Measurements from ENCODE around the gene SCN2B. TPM values are rescaled to one million over a fixed set of nuclear protein-coding genes. Genes with fewer than 3 reads are reported as not detected.

Gene SCN2B
- total RNA-seq, 2 donors from 2014 or later, result 0.07 TPM; not detected in 1

DNA sequence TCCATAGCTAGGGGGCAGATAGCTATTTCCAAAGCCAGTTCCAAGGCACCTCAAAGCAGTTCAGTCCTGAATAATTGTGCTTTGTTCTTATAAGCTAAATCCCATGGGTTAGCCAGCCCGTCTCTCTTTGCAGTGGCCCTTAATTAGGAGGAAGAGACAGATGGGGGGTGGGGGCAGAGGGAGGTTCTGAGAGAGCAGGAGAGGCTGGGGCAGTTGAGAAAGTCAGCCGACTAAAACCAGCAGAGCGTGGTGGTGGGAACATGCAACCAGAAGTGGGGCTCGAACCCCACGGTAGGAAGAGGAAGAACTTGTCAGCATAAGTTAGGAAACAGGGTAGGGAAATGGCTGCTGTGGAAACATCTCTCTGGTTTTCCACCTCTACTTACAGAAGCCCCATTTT lies 12.9 kb downstream of the SCN2B start:
- Histone ChIP-seq H3K4me1 (ENCODE audit: control insufficient read depth in 1 of 2, low read depth in 2 of 2) (no peaks in the 10 kb centered on the region), H3K36me3 (no peaks in the 10 kb centered on the region), H3K4me3 (no peak overlapping the region), H3K9me3 (no peaks in the 10 kb centered on the region), H3K27me3 (replicated peaks; ENCODE audit: insufficient read depth) (no peaks in the 10 kb centered on the region), H3K27ac (no peak overlapping the region)
- ATAC-seq (ENCODE audit: insufficient number of reproducible peaks, low FRiP score, low read depth), result no peak
- TF ChIP-seq, protein P1, sequence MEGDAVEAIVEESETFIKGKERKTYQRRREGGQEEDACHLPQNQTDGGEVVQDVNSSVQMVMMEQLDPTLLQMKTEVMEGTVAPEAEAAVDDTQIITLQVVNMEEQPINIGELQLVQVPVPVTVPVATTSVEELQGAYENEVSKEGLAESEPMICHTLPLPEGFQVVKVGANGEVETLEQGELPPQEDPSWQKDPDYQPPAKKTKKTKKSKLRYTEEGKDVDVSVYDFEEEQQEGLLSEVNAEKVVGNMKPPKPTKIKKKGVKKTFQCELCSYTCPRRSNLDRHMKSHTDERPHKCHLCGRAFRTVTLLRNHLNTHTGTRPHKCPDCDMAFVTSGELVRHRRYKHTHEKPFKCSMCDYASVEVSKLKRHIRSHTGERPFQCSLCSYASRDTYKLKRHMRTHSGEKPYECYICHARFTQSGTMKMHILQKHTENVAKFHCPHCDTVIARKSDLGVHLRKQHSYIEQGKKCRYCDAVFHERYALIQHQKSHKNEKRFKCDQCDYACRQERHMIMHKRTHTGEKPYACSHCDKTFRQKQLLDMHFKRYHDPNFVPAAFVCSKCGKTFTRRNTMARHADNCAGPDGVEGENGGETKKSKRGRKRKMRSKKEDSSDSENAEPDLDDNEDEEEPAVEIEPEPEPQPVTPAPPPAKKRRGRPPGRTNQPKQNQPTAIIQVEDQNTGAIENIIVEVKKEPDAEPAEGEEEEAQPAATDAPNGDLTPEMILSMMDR (IDR thresholded peaks at IDR 0.05), result no peak
- no peak for DNase-seq (ENCODE audit: low spot score)

DNA sequence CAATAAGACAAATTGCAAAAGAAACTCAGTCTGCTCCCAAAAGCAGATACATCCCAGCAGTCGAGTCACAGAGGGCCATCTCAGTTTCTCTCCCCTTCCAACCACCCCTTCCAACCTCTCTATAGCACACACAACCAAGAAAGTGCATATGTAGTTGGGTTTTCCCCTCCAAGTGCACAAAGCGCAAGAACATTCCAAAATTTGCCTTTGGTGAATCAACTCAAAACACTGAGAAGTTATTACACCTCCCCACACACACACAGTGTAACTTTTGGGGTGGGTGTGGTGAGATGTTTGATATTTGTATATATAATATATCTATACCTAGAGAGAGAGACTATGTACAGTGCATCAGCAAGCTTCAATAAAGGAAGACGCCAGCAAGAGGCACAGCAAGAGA lies 13.6 kb downstream of the SCN2B start:
- ATAC-seq (ENCODE audit: insufficient number of reproducible peaks, low FRiP score, low read depth), result no peak

DNA sequence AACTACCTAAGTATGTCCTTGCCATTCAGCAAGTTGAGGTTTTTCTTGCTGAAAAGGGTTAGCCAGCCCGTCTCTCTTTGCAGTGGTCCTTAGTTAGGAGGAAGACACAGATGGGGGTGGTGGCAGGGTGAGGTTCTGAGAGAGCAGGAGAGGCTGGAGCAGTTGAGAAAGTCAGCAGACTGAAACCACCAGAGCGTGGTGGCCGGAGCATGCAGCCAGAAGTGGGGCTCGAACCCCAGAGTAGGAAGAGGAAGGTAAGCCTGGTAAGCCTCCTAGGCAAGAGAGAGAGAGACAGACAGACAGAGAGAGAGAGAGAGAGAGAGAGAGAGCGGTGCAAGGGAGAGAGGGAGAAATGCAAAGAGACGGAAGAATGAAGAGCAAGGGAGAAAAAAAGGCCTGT lies 14.7 kb downstream of the SCN2B start:
- H3K4me3 ChIP-seq, result no peak overlapping the region
- no peaks in the 10 kb centered on the region for H3K4me1 ChIP-seq (ENCODE audit: control insufficient read depth in 1 of 2, low read depth in 2 of 2)
- H3K27ac ChIP-seq, result no peak overlapping the region
- H3K36me3 ChIP-seq, result no peaks in the 10 kb centered on the region
- TF ChIP-seq, protein P1 (IDR thresholded peaks at IDR 0.05), result no peak
- H3K9me3 ChIP-seq, result no peaks in the 10 kb centered on the region
- no peaks in the 10 kb centered on the region for H3K27me3 ChIP-seq (replicated peaks; ENCODE audit: insufficient read depth)
- no peak for ATAC-seq (ENCODE audit: insufficient number of reproducible peaks, low FRiP score, low read depth)
- DNase-seq (ENCODE audit: low spot score), result no peak

More for the DNA sequence above, 13.6 kb downstream of the SCN2B start:
- no peaks in the 10 kb centered on the region for H3K27me3 ChIP-seq (replicated peaks; ENCODE audit: insufficient read depth)
- no peak overlapping the region for H3K27ac ChIP-seq
- TF ChIP-seq, protein P1 (IDR thresholded peaks at IDR 0.05), result no peak
- H3K4me1 ChIP-seq (ENCODE audit: control insufficient read depth in 1 of 2, low read depth in 2 of 2), result no peaks in the 10 kb centered on the region
- H3K9me3 ChIP-seq, result no peaks in the 10 kb centered on the region
- no peak overlapping the region for H3K4me3 ChIP-seq
- no peaks in the 10 kb centered on the region for H3K36me3 ChIP-seq
- DNase-seq (ENCODE audit: low spot score), result no peak

GRCh38 chr11:118157186-118157895 lies 19.1 kb downstream of the SCN2B start:
- Histone ChIP-seq H3K4me3 (no peak overlapping the region), H3K27ac (no peak overlapping the region), H3K4me1 (ENCODE audit: control insufficient read depth in 1 of 2, low read depth in 2 of 2) (peaks cover 0 to 9% of the 10 kb centered on the region in 2 donors), H3K36me3 (no peaks in the 10 kb centered on the region), H3K27me3 (replicated peaks; ENCODE audit: insufficient read depth) (peaks cover 7% of the 10 kb centered on the region), H3K9me3 (no peaks in the 10 kb centered on the region)
- ATAC-seq (ENCODE audit: insufficient number of reproducible peaks, low FRiP score, low read depth), result no peak
- no peak for DNase-seq (ENCODE audit: low spot score)
- TF ChIP-seq, protein P1 (IDR thresholded peaks at IDR 0.05), result no peak

- Histone ChIP-seq H3K27me3 (replicated peaks; ENCODE audit: insufficient read depth) (peaks cover 12% of the 10 kb centered on the region), H3K27ac (no peak overlapping the region), H3K4me1 (ENCODE audit: control insufficient read depth in 1 of 2, low read depth in 2 of 2) (peaks cover 0 to 15% of the 10 kb centered on the region in 2 donors), H3K36me3 (no peaks in the 10 kb centered on the region), H3K4me3 (no peak overlapping the region), H3K9me3 (no peaks in the 10 kb centered on the region)
- no peak for DNase-seq (ENCODE audit: low spot score)
- TF ChIP-seq, protein P1 (IDR thresholded peaks at IDR 0.05), result no peak
- ATAC-seq (ENCODE audit: insufficient number of reproducible peaks, low FRiP score, low read depth), result no peak
Observed at GRCh38 chr11:118156531-118157185, 19.8 kb downstream of the SCN2B start.
